Naive thymus-derived CD4-positive, alpha-beta T cell (primary cell): ENCODE data around the gene ARFGAP1. TPM values are rescaled to one million over a fixed set of nuclear protein-coding genes. Genes with fewer than 3 reads are reported as not detected.
A peak's percentile ranks its signal among the peaks of the same experiment; 100 is the strongest.

Experiments used
- ATAC-seq: fragments of 150-1000 bp; cut with Tn5 transposase; 2 replicates; pipeline ENCODE4 v1.10.0; 2021; ENCODE audit warnings: mild to moderate bottlenecking, moderate library complexity
- CTCF ChIA-PET: fragments of 350-600 bp; sonication (Branson Sonifier 250); formaldehyde crosslinking; loops from one replicate; lab custom pipeline; 2021; ENCODE audit warnings: antibody characterized with exemption; lab: Charles Lee
- POLR2A ChIA-PET: fragments of 350-600 bp; sonication (Branson Sonifier 250); formaldehyde crosslinking; loops from one replicate; lab custom pipeline; 2021; ENCODE audit warnings: antibody characterized with exemption, inconsistent platforms; lab: Charles Lee
- DNase-seq, 9 donors: peaks; one replicate each; pipeline versions ENCODE4 v3.0.0 to v3.0.0-alpha.2; 2020 to 2022; ENCODE audit warnings: mixed read lengths in 1 of 9
- H3K27ac ChIP-seq: one replicate; pipeline ENCODE4 v1.7.0; 2013; ENCODE audit warnings: mild to moderate bottlenecking, low read depth, low read length, moderate library complexity
- H3K27me3 ChIP-seq, 2 donors: one replicate each; pipeline ENCODE4 v1.7.0; 2013; ENCODE audit warnings: low read length in 2 of 2, mild to moderate bottlenecking in 2 of 2, moderate library complexity in 2 of 2; ENCODE audit not compliant: control insufficient read depth in 2 of 2, insufficient read depth in 2 of 2
- H3K36me3 ChIP-seq, 3 experiments: 1 replicate in 2 of 3; 2 replicates in 1 of 3; pipeline ENCODE4 v1.7.0; 2013; ENCODE audit warnings: low read length in 3 of 3, mild to moderate bottlenecking in 3 of 3, moderate library complexity in 1 of 3; ENCODE audit not compliant: insufficient read depth in 3 of 3, control insufficient read depth in 2 of 3
- H3K4me1 ChIP-seq, 2 donors: one replicate each; pipeline ENCODE4 v1.7.0; 2013; ENCODE audit warnings: low read length in 2 of 2, mild to moderate bottlenecking in 2 of 2, moderate library complexity in 1 of 2; ENCODE audit not compliant: control insufficient read depth in 2 of 2, insufficient read depth in 2 of 2
- H3K4me3 ChIP-seq: 2 replicates; pipeline ENCODE4 v1.7.0; 2013; ENCODE audit warnings: mild to moderate bottlenecking, low read length
- H3K9me3 ChIP-seq, 3 experiments: 1 replicate in 2 of 3; 2 replicates in 1 of 3; pipeline ENCODE4 v1.7.0; 2013; ENCODE audit warnings: low read length in 3 of 3; ENCODE audit not compliant: control insufficient read depth in 2 of 3
- H3K27ac Mint-ChIP-seq, 9 donors: one replicate each; pipeline ENCODE4 v1.8.0; 2020 to 2022; ENCODE audit warnings: mixed read lengths in 9 of 9, mild to moderate bottlenecking in 8 of 9, moderate library complexity in 5 of 9, inconsistent platforms in 2 of 9
- H3K27me3 Mint-ChIP-seq, 5 donors: one replicate each; pipeline ENCODE4 v1.8.0; 2021 to 2022; ENCODE audit warnings: mixed read lengths in 5 of 5, mild to moderate bottlenecking in 1 of 5
- H3K36me3 Mint-ChIP-seq, 5 donors: one replicate each; pipeline ENCODE4 v1.8.0; 2020 to 2022; ENCODE audit warnings: mixed read lengths in 5 of 5, mild to moderate bottlenecking in 3 of 5, inconsistent platforms in 1 of 5
- H3K4me1 Mint-ChIP-seq, 7 donors: one replicate each; pipeline ENCODE4 v1.8.0; 2020 to 2022; ENCODE audit warnings: mixed read lengths in 7 of 7, mild to moderate bottlenecking in 3 of 7, inconsistent platforms in 1 of 7
- H3K4me3 Mint-ChIP-seq, 10 donors: one replicate each; pipeline ENCODE4 v1.8.0; 2020 to 2022; ENCODE audit warnings: mild to moderate bottlenecking in 10 of 10, mixed read lengths in 10 of 10, moderate library complexity in 6 of 10, inconsistent platforms in 2 of 10
- H3K9me3 Mint-ChIP-seq, 11 donors: one replicate each; pipeline ENCODE4 v1.8.0; 2020 to 2022; ENCODE audit warnings: mixed read lengths in 11 of 11, mild to moderate bottlenecking in 4 of 11, inconsistent platforms in 1 of 11, moderate library complexity in 1 of 11
- intact Hi-C, 2 donors: fragments of 100-400 bp; cut with micrococcal nuclease; formaldehyde crosslinking; loops; one replicate each; pipeline ENCODE4 v1.15.1; 2023
- polyA plus RNA-seq, 2 donors: library from polyadenylated mRNA; unstranded; fragments of 300-500 nt; fragmentation: Illumina TruSeq; gene quantifications; one replicate each; pipeline ENCODE4 v1.2.3, GENCODE V29; 2021
- total RNA-seq, 6 experiments: library from RNA in 5 of 6; stranded (reverse) in 5 of 6; gene quantifications; 1 replicate in 5 of 6; 2 replicates in 1 of 6; pipeline ENCODE4 v1.2.3 and lab custom pipeline; 2021 to 2026

ARFGAP1 gene
- total and polyA plus RNA-seq, 7 experiments from 2014 or later: 15.9 to 119 (median 105) TPM

GRCh38 chr20:63320616-63321147 lies 48.1 kb downstream of the ARFGAP1 start:
- Histone ChIP-seq H3K36me3 (no peaks in the 10 kb centered on the region), H3K27ac (no peak overlapping the region), H3K4me3 (no peak overlapping the region), H3K4me1 (no peaks in the 10 kb centered on the region), H3K9me3 (no peaks in the 10 kb centered on the region), H3K27me3 (no peaks in the 10 kb centered on the region)
- no peak for DNase-seq
- POLR2A ChIA-PET: no interaction called here
- Mint-ChIP-seq H3K9me3 (no peaks in the 10 kb centered on the region), H3K27me3 (peaks cover 1 to 4% (median 4%) of the 10 kb centered on the region in 5 donors), H3K4me3 (no peak overlapping the region), H3K27ac (no peak overlapping the region), H3K36me3 (no peaks in the 10 kb centered on the region), H3K4me1 (peaks cover 0 to 7% (median 0%) of the 10 kb centered on the region in 7 donors)
- intact Hi-C loops: no loop called here
- CTCF ChIA-PET: no interaction called here
- ATAC-seq: no peak

GRCh38 chr20:63321148-63321831 lies 48.7 kb downstream of the ARFGAP1 start:
- Mint-ChIP-seq H3K4me3 (no peak overlapping the region), H3K27ac (no peak overlapping the region), H3K4me1 (peaks cover 0 to 10% (median 0%) of the 10 kb centered on the region in 7 donors), H3K27me3 (peaks cover 0 to 4% (median 4%) of the 10 kb centered on the region in 5 donors), H3K36me3 (no peaks in the 10 kb centered on the region), H3K9me3 (no peaks in the 10 kb centered on the region)
- Histone ChIP-seq H3K9me3 (no peaks in the 10 kb centered on the region), H3K4me1 (peaks cover 2 to 5% of the 10 kb centered on the region in 2 donors), H3K27ac (no peak overlapping the region), H3K27me3 (no peaks in the 10 kb centered on the region), H3K36me3 (no peaks in the 10 kb centered on the region), H3K4me3 (no peak overlapping the region)
- CTCF ChIA-PET: no interaction called here
- ATAC-seq: no peak
- POLR2A ChIA-PET: no interaction called here
- no peak for DNase-seq
- intact Hi-C loops: no loop called here

- CTCF ChIA-PET: no interaction called here
- Histone ChIP-seq H3K27ac (no peak overlapping the region), H3K27me3 (no peaks in the 10 kb centered on the region), H3K4me1 (peaks cover 7 to 13% of the 10 kb centered on the region in 2 donors), H3K9me3 (no peaks in the 10 kb centered on the region), H3K4me3 (no peak overlapping the region), H3K36me3 (no peaks in the 10 kb centered on the region)
- Mint-ChIP-seq H3K9me3 (peaks cover 0 to 3% (median 0%) of the 10 kb centered on the region in 11 donors), H3K4me1 (peaks cover 0 to 12% (median 4%) of the 10 kb centered on the region in 7 donors), H3K27ac (no peak overlapping the region), H3K27me3 (peaks cover 0 to 4% (median 4%) of the 10 kb centered on the region in 5 donors), H3K36me3 (no peaks in the 10 kb centered on the region), H3K4me3 (no peak overlapping the region)
- ATAC-seq (no peak), DNase-seq (no peak)
- POLR2A ChIA-PET: no interaction called here
- intact Hi-C loops: no loop called here
Measured at GRCh38 chr20:63322146-63322932, 49.7 kb downstream of the ARFGAP1 start.

GRCh38 chr20:63322933-63323273 lies 50.3 kb downstream of the ARFGAP1 start:
- Histone ChIP-seq H3K27me3 (no peaks in the 10 kb centered on the region), H3K9me3 (no peaks in the 10 kb centered on the region), H3K4me1 (peaks cover 7 to 13% of the 10 kb centered on the region in 2 donors), H3K4me3 (no peak overlapping the region), H3K27ac (no peak overlapping the region), H3K36me3 (no peaks in the 10 kb centered on the region)
- CTCF ChIA-PET: no interaction called here
- H3K27me3 Mint-ChIP-seq: peaks cover 0 to 4% (median 4%) of the 10 kb centered on the region in 5 donors
- no peaks in the 10 kb centered on the region for H3K36me3 Mint-ChIP-seq
- no peak for DNase-seq
- intact Hi-C loops: no loop called here
- no peak for ATAC-seq
- peaks cover 0 to 3% (median 0%) of the 10 kb centered on the region in 11 donors for H3K9me3 Mint-ChIP-seq
- no peak overlapping the region for H3K27ac Mint-ChIP-seq
- H3K4me3 Mint-ChIP-seq: no peak overlapping the region
- POLR2A ChIA-PET: no interaction called here
- peaks cover 0 to 12% (median 4%) of the 10 kb centered on the region in 7 donors for H3K4me1 Mint-ChIP-seq

GRCh38 chr20:63323357-63323981 lies 50.9 kb downstream of the ARFGAP1 start:
- DNase-seq: no peak
- no peaks in the 10 kb centered on the region for H3K36me3 Mint-ChIP-seq
- CTCF ChIA-PET: no interaction called here

GRCh38 chr20:63325021-63325471 lies 52.4 kb downstream of the ARFGAP1 start:
- Mint-ChIP-seq H3K4me1 (peaks cover 0 to 12% (median 4%) of the 10 kb centered on the region in 7 donors), H3K9me3 (peaks cover 0 to 3% (median 0%) of the 10 kb centered on the region in 11 donors), H3K27me3 (peaks cover 0 to 4% (median 4%) of the 10 kb centered on the region in 5 donors), H3K36me3 (no peaks in the 10 kb centered on the region), H3K4me3 (no peak overlapping the region), H3K27ac (peak overlapping the region in 1 of 9 donors; percentile 13)
- H3K27ac ChIP-seq: no peak overlapping the region
- H3K27me3 ChIP-seq: no peaks in the 10 kb centered on the region
- intact Hi-C loops: no loop called here
- DNase-seq: no peak
- ATAC-seq: no peak
- H3K4me3 ChIP-seq: no peak overlapping the region
- H3K4me1 ChIP-seq: peaks cover 7 to 13% of the 10 kb centered on the region in 2 donors
- no peaks in the 10 kb centered on the region for H3K9me3 ChIP-seq
- ChIA-PET CTCF (no interaction called here), POLR2A (no interaction called here)
- no peaks in the 10 kb centered on the region for H3K36me3 ChIP-seq

More at GRCh38 chr20:63323357-63323981, 50.9 kb downstream of the ARFGAP1 start:
- no peaks in the 10 kb centered on the region for H3K36me3 ChIP-seq
- H3K9me3 ChIP-seq: no peaks in the 10 kb centered on the region
- Mint-ChIP-seq H3K4me1 (peaks cover 0 to 12% (median 4%) of the 10 kb centered on the region in 7 donors), H3K9me3 (peaks cover 0 to 3% (median 0%) of the 10 kb centered on the region in 11 donors), H3K4me3 (no peak overlapping the region), H3K27ac (peak overlapping the region in 1 of 9 donors; percentile 65), H3K27me3 (peaks cover 0 to 4% (median 4%) of the 10 kb centered on the region in 5 donors)
- intact Hi-C loops: no loop called here
- ATAC-seq: no peak
- H3K4me3 ChIP-seq: no peak overlapping the region
- no peaks in the 10 kb centered on the region for H3K27me3 ChIP-seq
- POLR2A ChIA-PET: no interaction called here
- peaks cover 7 to 13% of the 10 kb centered on the region in 2 donors for H3K4me1 ChIP-seq
- H3K27ac ChIP-seq: no peak overlapping the region
